T1000 (cell line): ENCODE data around the gene BOLA2B.
"Not testable (repeated sequence)": the region's sequence is repeated elsewhere in the genome, so short reads cannot be mapped to it uniquely, and the experiment has no call there.

Source experiments
- DNase-seq: peaks from one replicate; lab custom pipeline; 2025; ENCODE audit warnings: mixed read lengths; lab: John Stamatoyannopoulos, UW

Gene BOLA2B

DNA sequence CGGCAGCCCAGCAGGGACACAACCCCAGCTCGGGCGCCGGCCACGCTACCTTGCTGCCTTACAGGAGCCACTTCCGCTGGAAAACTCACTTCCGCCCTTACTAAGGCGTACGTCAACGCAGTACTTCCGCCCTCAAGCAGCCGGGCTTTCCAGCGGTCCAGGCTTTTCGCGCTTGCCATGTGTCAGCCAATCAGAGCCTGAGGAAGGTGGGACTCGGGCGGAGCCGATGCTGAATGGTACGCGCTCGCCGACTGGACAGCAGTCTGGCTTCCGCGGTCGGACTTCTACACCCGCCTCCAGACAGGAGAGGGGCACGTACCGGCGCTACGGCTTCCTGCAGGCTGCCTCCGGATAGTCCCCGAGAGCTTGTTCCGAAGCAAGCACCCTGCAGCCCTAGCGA, at the start of gene BOLA2B, which contains the start of gene SLX1A:
TSS of gene BOLA2B (minus strand) at position 52 of the 400 bp plus-strand sequence. CDS start 71 bp downstream, outside the sequence.
TSS of gene SLX1A (plus strand) at position 261 of the 400 bp plus-strand sequence. CDS start 210 bp downstream, outside the sequence.
- DNase-seq = not testable (repeated sequence)

GRCh38 chr16:30217082-30217481, 23.6 kb upstream of the BOLA2B start:
- not testable (repeated sequence) for DNase-seq

- DNase-seq = not testable (repeated sequence)
Measured at GRCh38 chr16:30211414-30211813, 17.9 kb upstream of the BOLA2B start.

- DNase-seq = not testable (repeated sequence)
Measured at GRCh38 chr16:30209032-30209431, 15.6 kb upstream of the BOLA2B start.

- not testable (repeated sequence) for DNase-seq
Measured at GRCh38 chr16:30207063-30207704, 13.7 kb upstream of the BOLA2B start.

DNA sequence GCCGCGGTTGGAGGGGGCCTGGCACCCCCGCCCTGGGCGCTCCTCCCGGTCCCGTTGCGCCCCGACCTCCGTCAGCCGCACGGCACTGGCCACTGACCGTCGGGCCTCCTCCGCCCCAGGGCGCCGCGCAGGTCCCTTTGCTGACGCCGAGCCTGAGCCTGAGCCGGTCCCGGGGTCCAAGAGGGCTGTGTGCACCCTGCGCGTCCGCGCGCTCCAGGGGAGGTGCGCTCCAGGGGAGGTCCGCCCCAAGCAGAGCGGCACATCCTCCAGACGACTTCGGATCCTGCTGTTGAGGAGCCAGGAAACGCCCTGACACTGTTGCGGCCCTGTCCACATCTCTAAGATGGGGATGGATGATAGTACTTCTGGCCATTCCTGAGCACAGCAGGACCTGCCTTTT, 12.8 kb upstream of the BOLA2B start:
- not testable (repeated sequence) for DNase-seq

DNA sequence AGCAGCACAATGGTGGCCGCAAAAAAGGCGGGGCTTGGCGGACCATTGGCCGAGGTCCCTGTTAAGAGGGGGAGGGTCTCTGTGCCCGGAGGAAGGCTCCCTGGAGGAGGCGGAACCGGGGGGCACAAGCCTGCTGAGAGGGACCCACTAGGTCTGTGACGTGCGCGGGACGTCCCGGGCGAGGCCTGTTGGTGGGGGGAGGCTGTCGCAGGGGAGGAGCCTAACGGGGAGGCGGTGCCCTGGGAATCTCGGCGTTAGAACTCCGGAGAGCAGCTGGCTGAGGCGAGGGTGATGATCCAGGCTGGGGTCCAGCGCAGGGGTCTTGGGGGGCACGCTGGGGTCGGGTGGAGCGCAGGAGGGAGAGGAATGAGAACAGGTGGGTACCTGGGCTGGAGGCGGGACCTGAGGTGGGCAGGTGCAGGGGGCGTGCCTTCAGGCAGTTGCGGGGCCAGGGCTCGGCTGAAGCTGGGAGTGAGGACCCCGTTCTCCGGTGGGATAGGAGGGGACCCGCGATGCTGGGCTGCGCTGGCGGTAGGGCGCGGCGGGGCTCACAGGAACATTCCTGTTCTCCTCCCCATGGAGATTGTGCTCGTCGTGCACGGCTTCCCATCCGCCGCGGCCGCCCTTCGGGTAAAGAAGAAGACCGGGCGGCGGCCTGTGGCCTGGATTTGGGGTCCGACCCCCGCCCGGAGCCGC, 12.2 kb upstream of the BOLA2B start:
- DNase-seq = not testable (repeated sequence)

DNA sequence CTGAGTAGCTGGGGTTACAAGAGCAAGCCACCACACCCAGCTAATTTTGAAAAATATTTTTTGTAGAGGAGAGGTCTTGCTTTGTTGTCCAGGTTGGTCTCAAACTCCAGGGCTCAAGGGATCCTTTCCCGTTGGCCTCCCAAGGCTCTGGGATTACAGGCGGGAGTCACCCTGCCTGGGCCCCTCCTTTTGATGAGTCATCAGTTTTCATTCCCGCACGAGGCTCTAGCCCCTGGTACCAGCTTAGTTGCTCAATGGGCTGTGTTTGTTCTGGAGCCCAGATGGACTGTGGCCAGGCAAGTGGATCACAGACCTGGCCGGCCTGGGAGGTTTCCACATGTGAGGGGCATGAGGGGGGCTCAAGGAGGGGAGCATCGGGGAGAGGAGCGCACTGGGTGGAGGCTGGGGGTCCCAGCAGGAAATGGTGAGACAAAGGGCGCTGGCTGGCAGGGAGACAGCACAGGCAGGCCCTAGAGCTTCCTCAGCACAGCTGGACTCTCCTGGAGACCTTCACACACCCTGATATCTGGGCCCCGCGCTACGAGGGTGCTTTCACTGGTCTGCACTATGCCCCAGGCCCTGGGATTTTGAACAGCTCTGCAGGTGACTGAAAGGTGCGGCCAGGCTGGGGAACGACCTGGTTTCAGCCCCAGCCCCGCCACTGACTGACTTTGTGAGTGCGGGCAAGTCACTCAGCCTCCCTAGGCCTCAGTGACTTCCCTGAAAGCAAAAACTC, 6.3 kb upstream of the BOLA2B start:
- not testable (repeated sequence) for DNase-seq

DNA sequence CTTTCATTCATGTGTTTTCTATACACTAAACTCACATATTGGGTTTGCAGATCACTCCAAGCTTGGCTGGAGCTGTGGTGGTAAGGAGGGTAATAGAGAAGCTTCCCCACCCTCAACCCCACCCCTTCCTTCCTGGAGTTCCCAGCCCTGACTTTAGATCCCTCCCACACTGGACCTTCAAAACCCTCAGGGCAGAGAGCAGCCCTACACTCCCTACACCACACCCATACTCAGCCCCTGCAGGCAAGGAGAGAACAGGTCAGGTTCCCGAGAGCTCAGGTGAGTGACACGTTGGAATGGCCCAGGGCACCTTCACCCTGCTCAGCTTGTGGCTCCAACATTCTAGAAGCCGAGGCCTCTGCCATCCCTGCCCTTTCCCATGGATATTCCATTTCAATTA, 5.6 kb upstream of the BOLA2B start, which contains the start of gene SULT1A3:
TSS of gene SULT1A3 (plus strand) at position 207 of the 400 bp plus-strand sequence. CDS start 1,474 bp downstream, outside the sequence.
- DNase-seq = not testable (repeated sequence)

DNA sequence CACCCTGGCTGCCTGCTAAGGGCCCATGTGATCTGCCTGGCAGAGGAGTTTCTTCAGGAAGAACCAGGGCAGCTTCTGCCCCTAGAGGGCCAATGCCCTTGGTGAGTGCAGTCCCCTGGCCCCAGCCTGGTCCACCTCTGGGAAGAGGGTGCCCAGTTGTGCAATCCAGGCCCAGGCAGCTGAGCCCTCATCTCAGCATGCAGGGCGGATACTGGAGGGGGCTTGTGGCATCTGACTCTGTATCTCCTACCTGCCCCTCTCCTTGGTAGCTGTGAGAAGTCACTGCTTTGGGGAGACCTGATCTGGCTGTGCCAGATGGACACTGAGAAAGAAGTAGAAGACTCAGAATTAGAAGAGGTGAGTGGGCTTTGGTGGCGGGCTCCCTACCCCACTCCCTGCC, 3.5 kb upstream of the BOLA2B start:
- not testable (repeated sequence) for DNase-seq

DNA sequence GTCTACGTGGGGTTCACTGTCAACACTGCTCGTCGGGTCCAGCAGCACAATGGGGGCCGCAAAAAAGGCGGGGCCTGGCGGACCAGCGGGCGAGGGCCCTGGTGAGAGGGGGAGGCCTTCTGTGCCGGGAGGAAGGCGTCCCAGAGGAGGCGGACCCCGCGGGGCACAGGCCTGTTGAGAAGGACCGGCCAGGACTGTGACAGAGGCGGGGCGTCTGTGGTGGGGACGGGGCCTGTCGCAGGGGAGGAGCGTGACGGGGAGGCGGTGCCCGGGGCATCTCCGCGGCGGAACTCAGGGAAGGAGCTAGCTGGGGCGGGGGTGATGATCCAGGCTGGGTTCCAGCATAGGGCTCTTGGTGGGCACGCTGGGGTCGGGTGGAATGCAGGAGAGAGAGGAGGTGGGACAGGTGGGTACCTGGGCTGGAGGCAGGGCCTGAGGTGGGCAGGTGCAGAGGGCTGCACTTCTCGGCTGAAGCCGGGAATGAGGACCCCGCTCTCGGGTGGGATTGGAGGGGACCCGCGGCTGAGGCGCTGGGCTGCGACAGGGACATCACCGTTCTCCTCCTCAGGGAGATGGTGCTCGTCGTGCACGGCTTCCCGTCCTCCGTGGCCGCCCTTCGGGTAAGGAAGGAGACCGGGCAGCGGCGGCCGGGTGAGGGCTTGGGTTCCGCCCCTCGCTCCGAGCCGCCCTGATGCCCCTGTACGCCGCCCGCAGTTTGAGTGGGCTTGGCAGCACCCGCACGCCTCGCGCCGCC, 883 bp upstream of the BOLA2B start:
- not testable (repeated sequence) for DNase-seq

- not testable (repeated sequence) for DNase-seq
Measured at GRCh38 chr16:30193098-30193497, 368 bp downstream of the BOLA2B start.

GRCh38 chr16:30191158-30191557, 2.3 kb downstream of the BOLA2B start:
- DNase-seq = not testable (repeated sequence)

- DNase-seq = no peak
Measured at GRCh38 chr16:30187971-30188561, 5.4 kb downstream of the BOLA2B start.

GRCh38 chr16:30187556-30187865, 6.0 kb downstream of the BOLA2B start:
- no peak for DNase-seq

DNA sequence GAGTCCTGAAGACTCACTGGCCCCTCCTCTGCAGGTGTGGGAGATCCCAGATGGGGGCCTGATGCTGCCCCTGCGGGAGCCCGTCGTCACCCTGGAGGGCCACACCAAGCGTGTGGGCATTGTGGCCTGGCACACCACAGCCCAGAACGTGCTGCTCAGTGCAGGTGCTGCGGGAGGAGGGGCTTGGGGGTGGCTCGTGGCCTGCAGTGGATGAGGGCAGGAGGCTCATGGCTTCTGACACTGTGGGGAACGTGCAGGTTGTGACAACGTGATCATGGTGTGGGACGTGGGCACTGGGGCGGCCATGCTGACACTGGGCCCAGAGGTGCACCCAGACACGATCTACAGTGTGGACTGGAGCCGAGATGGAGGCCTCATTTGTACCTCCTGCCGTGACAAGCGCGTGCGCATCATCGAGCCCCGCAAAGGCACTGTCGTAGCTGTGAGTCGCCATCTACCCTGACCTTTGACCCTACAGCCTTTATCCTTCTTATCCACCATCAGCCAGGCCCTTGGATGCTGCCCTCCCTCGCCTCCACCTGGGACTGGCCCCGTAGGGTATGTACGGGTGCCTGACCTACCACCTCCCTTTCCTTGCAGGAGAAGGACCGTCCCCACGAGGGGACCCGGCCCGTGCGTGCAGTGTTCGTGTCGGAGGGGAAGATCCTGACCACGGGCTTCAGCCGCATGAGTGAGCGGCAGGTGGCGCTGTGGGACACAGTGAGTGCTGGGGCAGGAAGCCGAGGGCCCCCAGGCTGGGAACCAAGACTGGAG, 6.5 kb downstream of the BOLA2B start:
- DNase-seq = no peak

GRCh38 chr16:30186444-30186781, 7.1 kb downstream of the BOLA2B start:
- DNase-seq = no peak

DNA sequence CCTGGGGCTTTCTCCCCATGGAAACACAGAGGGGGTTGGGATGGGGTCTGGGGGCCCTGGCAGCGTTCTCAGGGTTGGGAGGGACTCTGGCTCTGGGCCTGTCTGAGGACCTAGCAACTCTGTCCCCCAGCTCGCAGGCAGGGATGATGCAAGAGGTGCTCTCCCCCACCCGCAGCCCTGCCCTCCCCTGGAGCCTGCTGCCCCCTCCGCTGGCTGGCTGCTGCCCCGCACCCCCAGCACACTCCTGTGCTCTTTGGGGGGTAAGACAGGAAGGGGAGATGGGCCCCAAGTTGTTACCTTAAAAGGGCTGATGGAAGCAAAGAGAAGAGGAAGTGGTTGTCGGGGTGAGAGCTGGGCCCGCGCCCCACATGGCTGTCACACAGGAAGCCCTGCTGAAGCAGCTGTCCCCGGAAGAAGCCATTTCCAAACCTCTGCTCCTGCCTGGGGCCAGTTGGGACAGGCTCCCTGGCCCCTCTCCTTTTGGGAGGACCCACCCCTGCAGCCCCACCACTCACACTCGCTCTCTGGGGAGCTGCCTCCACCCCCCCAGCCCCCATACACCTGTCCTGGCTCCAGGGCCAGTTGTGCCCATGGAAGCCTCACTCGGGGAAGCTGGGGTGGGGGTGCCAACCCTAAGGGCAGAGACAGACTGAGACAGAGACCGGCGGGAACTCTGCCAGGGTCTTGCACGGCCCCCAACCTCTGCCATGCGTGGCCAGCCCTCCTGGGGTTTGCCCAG, 7.6 kb downstream of the BOLA2B start:
- no peak for DNase-seq

- DNase-seq = no peak
Measured at GRCh38 chr16:30184891-30185682, 8.4 kb downstream of the BOLA2B start.
